HG02759 (cell line): Measurements from ENCODE around the gene FDX2.

Experiments used
- ATAC-seq: cut with Tn5 transposase; IDR thresholded peaks from one replicate; pipeline ENCODE4 v1.9.1; 2021; ENCODE audit warnings: mild to moderate bottlenecking, moderate library complexity; ENCODE audit not compliant: unreplicated experiment

The FDX2 gene

DNA sequence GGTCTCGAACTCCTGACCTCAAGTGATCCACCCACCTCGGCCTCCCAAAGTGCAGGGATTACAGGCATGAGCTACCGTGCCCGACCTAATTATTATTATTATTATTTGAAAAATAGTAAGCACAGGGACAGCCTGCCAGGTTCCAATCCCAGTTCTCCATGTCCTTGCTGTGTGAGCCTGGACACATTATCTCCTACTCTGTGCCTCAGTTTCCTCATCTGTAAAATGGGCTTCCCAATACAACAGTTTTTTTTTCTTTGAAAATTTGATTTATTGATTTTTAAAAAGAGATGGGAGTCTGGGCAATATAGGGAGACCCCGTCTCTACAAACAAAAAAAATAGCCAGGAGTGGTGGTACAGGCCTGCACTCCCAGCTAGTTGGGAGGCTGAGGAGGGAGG, 9.5 kb downstream of the FDX2 start:
- ATAC-seq = no peak

DNA sequence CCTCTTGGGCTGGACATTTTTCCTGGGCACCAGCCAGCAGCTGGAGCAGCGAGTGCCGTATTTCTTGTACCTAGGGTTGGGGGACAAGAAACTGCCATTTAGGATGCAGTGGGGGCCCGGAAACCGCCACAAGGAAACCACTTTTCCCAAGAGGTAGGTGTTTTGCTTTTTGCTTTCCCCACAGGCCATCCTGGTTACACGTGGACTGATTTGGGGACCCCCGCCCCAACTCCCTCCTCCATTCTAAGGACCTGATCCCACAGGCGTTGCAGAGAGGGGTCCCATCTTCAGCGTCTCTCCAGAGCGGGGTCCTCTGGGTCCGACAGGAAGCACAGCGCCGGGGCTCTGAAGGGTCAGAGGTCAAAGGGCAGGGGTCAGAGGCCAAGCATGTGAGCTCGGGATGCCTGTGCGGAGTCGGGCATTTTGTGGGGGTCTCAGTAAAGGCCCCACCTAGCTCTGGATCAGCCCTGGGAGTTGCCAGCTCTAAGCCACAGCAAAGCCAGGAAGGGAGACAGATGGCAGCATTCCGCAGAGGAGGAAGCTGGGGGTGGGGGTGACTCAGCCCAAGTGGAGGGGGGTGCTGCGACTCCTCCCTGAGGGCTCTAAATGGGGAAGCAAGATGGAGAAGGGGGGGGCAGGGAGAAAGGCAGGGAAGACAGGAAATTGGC, 10.5 kb downstream of the FDX2 start:
- ATAC-seq = no peak

DNA sequence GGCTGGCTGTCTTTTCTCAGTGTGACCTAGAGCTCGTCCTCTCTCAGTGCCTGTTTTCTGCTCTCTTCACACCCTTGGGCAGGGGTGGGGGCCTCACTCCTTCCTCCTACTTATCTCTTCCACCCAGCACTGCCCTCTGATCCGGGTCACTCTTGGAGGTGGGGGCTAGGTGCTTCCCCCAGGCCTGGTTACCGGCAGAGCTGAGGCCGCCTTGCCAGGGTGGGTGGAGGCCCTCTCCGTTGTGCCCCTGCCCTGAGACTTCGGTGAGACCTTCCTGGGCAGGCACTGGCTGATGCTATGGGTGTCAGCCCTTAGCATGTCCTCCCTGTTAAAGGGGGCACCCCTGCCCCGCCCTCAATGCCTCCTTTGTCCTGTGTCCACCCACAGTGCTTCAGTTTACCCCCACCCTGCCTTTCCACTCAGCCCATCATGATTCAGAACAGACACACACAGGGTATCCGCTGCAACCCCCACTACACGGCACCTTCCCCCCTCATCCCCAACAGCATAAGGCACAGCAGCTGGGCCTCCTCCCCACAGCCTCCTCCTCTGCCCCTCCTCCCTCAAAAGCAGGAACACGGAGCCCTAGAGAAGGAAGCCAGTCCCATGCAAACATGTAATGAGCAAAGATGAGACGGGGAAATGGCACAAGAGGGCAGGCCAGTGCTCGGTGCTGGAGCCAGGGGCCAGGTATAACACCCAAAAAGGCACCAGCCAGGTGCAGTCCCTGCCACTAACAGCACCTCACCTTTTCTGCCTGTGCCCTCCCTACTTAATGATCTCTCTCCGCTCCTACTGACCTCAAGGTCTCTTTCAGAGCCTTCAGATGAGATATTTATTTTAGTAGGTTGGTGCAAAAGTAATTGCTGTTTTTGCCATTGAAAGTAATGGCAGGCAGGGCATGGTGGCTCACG, 16.0 kb downstream of the FDX2 start:
- no peak for ATAC-seq

DNA sequence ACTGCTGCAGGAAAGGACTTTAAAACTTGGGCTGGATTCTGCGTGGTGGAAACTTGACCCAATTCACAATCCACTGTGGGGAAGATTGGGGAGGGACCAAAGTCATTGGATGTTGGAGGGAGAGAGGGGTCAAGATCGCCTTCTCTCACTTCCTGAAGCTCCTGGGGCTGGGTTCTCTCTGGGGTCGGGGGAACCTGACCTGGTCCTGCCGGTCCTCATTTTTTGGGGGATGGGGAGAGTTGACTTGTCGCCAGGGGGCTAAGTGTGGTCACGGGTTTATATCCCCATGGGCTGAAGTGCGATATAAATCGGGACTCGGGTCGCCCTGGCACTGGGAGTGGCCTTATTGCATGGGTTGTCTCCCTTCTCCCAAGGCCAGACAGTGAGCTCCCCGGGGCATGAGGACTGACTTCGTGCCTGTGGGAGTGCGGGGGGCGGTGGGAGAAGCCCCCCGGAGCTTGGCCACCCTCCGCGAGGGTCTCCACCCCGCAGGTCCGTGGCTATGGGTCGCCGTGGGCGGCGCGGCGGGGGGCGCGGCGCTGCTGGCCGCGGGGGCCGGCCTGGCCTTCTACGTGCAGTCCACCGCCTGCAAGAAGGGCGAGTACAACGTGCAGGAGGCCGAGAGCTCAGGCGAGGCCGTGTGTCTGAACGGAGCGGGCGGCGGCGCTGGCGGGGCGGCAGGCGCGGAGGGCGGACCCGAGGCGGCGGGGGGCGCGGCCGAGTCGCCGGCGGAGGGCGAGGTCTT, 19.8 kb downstream of the FDX2 start:
- ATAC-seq = no peak

DNA sequence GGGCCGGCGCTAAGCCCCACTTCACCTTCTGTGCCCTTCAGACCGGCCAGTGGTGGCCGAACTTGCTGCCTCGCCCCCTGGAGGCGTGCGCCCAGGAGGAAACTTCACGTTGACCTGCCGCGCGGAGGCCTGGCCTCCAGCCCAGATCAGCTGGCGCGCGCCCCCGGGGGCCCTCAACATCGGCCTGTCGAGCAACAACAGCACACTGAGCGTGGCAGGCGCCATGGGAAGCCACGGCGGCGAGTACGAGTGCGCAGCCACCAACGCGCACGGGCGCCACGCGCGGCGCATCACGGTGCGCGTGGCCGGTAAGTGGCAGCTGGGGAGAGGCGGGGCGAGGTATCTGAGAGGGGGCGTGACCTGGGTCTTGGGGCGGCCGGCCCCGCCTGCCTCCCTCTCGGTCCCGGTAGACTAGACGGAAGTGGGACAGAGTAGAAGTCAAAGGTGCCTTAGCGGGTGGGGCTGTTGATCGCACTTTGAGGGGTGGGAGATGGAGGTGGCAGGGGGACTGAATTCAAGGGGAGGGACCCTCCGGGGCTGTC, 20.4 kb downstream of the FDX2 start:
- peak; percentile 55 for ATAC-seq

DNA sequence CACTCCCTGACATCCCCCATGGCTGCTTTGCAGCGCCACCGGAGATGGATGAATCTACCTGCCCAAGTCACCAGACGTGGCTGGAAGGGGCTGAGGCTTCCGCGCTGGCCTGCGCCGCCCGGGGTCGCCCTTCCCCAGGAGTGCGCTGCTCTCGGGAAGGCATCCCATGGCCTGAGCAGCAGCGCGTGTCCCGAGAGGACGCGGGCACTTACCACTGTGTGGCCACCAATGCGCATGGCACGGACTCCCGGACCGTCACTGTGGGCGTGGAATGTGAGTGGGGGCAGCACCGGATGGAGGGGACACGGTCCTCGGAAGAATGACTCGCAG, 21.5 kb downstream of the FDX2 start:
- no peak for ATAC-seq

DNA sequence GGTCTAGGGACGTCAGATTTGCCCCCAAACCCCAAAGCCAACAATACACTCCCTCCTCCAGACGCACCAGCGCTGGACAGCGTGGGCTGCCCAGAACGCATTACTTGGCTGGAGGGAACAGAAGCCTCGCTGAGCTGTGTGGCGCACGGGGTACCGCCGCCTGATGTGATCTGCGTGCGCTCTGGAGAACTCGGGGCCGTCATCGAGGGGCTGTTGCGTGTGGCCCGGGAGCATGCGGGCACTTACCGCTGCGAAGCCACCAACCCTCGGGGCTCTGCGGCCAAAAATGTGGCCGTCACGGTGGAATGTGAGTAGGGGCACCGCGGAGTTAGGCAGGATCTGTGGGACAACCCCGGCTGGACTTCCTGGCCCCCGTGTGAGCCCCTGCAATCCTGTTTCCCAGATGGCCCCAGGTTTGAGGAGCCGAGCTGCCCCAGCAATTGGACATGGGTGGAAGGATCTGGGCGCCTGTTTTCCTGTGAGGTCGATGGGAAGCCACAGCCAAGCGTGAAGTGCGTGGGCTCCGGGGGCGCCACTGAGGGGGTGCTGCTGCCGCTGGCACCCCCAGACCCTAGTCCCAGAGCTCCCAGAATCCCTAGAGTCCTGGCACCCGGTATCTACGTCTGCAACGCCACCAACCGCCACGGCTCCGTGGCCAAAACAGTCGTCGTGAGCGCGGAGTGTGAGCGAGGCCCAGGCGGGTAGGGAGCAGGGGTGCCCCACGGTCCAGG, 22.0 kb downstream of the FDX2 start:
- ATAC-seq = no peak

DNA sequence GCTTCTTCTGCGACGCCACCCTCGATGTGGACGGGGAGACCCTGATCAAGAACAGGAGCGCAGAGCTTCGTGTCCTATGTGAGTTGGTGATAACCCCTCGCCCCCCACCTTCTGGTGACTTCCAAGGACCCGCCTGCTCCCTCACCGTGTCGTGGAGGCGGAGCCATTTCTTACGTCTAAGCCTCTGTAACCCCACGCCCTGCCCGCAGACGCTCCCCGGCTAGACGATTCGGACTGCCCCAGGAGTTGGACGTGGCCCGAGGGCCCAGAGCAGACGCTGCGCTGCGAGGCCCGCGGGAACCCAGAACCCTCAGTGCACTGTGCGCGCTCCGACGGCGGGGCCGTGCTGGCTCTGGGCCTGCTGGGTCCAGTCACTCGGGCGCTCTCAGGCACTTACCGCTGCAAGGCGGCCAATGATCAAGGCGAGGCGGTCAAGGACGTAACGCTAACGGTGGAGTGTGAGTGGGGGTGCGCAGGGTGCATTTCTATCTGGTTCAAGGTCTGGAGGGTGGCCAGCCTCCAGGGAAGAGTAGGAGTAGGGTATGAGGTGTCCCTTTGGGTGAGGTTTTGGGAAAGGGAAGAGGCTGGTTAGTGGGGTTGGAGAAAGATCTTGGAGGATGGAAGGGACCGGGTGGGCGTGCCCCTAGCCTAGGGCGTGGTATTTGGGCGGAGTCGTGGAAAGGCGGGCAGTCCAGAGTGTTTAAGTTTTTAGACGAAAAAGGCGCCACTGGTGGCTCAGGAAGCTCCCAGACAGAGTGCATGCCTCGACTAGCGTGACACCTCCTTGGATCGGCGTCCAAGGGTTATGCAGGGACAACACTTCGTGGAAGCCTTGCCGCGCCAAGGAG, 22.8 kb downstream of the FDX2 start:
- no peak for ATAC-seq

DNA sequence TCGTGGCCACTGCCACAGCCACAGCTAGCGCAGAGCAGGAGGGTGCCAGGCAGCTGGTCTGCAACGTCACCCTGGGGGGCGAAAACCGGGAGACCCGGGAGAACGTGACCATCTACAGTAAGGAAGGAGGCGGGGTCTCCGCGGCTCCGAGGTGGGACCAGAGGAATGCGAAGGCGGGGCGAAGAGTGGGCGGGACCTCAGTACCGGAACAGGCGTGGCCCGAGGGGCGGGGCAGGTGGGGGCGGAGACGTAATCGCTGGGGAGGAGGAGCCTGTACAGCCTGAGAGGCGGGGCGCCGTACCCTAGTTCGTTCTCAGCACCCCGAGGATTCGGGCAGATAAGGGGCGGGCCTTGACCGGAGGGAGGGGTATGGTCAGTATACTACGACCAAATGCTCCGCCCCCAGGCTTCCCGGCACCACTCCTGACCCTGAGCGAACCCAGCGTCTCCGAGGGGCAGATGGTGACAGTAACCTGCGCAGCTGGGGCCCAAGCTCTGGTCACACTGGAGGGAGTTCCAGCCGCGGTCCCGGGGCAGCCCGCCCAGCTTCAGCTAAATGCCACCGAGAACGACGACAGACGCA, 23.5 kb downstream of the FDX2 start:
- no peak for ATAC-seq

DNA sequence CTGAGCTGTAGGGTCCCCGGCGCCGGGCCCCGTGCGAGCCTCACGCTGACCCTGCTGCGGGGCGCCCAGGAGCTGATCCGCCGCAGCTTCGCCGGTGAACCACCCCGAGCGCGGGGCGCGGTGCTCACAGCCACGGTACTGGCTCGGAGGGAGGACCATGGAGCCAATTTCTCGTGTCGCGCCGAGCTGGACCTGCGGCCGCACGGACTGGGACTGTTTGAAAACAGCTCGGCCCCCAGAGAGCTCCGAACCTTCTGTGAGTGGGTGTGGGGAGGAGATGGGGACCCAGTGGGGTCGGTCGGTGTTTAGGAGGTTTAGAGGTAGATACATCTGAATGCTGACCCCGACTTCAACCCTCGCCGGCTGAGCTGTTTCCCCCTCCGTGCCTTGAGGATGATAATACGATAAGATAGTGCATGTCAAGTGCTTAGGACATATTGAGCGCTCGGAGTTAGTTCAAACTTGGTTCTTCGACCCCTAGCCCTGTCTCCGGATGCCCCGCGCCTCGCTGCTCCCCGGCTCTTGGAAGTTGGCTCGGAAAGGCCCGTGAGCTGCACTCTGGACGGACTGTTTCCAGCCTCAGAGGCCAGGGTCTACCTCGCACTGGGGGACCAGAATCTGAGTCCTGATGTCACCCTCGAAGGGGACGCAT, 24.1 kb downstream of the FDX2 start:
- no peak for ATAC-seq

DNA sequence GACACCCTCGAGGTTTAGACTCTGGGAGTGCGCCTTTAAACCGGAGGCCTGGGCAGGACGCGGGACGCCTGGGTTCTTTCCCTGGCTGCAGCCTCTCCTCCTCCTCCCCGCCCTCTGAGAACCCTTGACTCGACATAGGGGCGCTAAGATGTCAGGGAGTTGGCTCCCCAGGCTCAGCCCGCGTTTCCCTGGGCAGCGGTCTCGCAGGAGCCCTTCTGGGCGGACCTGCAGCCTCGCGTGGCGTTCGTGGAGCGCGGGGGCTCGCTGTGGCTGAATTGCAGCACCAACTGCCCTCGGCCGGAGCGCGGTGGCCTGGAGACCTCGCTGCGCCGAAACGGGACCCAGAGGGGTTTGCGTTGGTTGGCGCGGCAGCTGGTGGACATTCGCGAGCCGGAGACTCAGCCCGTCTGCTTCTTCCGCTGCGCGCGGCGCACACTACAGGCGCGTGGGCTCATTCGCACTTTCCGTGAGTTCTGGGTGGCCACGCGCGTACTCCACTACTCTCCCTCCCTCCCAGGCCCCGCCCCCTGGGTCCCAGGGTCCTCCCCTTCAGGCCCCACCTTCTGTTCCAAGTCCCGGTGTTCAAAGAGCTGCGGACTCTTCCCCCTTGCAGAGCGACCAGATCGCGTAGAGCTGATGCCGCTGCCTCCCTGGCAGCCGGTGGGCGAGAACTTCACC, 24.8 kb downstream of the FDX2 start:
- no peak for ATAC-seq

DNA sequence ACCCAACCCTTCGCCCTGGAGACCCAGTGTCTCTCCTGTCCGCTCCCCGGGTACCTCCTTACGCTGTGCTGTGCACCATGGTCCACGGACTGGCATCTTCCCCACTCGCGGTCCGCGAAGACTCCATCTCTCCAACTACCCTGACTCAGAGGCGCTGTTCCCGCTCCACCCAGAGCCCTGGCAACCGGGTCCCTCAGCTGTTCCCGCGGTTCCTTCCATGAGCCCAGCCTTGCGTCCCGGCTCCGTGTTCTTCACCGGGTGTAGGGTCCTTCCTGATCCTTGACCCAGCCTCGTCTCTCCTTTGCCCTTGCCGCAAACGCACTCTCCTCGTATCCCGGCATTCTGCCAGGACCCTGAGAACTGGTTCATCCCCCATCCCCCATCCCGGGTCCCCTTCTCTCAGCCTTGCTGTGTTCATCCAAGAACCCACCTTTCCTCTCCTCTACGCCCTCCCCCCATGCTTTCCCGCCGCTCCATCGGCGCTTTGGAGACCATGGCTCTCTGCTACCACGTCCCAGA, 25.4 kb downstream of the FDX2 start:
- ATAC-seq = no peak

DNA sequence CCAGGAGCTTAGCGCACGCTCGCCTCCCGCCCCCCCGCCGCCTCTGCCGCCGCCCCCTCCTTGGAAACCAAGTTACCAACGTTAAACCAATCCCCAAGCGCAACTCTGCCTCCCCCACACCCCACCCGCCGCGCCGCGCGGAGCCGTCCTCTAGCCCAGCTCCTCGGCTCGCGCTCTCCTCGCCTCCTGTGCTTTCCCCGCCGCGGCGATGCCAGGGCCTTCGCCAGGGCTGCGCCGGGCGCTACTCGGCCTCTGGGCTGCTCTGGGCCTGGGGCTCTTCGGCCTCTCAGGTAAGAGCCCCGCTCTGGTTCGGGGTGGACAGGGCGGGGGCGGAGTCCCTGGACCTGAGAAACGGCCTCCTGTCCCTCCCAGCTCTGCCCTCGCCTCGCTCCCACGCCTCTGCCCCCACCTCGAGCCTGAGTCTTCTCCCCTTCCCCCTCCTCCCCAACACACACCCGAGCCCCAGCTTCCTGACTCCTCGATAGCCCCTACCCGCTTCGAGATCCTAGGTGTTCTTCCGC, 25.9 kb downstream of the FDX2 start, which contains the start of gene ICAM5:
ICAM5 (plus strand) TSS at position 117 of the 521 bp plus-strand sequence; CDS start at position 209, 92 bp downstream.
- ATAC-seq = no peak

DNA sequence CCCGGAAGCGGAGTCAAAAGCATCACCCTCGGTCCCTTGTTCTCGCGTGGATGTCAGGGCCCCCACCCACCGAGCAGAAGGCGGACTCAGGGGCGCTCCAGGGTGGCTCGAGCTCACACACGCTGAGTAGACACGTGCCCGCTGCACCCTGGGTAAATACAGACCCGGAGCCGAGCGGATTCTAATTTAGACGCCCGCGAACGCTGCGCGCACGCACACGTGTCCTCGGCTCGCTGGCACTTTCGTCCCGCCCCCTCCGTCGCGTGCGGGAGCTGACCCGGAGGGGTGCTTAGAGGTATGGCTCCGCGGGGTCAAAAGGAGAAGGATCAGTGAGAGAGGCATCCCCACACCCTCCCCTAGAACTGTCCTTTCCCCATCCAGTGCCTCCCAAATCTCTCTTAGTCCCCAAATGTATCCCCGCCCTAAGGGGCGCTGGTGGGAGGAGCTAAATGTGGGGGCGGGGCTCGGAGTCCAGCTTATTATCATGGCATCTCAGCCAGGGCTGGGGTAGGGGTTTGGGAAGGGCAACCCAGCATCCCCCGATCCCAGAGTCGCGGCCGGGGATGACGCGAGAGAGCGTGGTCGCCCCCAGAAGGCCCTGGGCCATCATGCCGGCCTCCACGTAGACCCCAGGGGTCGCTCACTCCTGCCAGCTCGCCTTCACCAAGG, 26.5 kb downstream of the FDX2 start:
- no peak for ATAC-seq

DNA sequence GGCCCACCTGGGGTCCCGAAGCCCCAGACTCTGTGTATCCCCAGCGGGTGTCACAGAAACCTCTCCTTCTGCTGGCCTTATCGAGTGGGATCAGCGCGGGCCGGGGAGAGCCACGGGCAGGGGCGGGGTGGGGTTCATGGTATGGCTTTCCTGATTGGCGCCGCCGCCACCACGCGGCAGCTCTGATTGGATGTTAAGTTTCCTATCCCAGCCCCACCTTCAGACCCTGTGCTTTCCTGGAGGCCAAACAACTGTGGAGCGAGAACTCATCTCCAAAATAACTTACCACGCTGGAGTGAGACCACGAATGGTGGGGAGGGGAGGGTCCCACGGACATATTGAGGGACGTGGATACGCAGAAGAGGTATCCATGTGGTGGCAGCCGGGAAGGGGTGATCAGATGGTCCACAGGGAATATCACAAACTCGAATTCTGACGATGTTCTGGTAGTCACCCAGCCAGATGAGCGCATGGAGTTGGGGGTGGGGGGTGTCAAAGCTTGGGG, 27.1 kb downstream of the FDX2 start:
- ATAC-seq = no peak

DNA sequence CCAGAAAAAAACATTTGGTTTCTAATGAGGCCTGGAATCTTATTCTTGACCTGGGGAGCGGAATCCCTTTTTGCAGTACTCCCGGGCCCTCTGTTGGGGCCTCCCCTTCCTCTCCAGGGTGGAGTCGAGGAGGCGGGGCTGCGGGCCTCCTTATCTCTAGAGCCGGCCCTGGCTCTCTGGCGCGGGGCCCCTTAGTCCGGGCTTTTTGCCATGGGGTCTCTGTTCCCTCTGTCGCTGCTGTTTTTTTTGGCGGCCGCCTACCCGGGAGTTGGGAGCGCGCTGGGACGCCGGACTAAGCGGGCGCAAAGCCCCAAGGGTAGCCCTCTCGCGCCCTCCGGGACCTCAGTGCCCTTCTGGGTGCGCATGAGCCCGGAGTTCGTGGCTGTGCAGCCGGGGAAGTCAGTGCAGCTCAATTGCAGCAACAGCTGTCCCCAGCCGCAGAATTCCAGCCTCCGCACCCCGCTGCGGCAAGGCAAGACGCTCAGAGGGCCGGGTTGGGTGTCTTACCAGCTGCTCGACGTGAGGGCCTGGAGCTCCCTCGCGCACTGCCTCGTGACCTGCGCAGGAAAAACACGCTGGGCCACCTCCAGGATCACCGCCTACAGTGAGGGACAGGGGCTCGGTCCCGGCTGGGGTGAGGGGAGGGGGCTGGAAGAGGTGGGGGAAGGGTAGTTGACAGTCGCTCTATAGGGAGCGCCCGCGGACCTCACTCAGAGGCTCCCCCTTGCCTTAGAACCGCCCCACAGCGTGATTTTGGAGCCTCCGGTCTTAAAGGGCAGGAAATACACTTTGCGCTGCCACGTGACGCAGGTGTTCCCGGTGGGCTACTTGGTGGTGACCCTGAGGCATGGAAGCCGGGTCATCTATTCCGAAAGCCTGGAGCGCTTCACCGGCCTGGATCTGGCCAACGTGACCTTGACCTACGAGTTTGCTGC, 28.7 kb downstream of the FDX2 start, which contains the start of gene ICAM4:
ICAM4 (plus strand) TSS at position 153 of the 935 bp plus-strand sequence; CDS start at position 211, 58 bp downstream.
- ATAC-seq = no peak
